ENCODE data around the gene ING3.

DNA sequence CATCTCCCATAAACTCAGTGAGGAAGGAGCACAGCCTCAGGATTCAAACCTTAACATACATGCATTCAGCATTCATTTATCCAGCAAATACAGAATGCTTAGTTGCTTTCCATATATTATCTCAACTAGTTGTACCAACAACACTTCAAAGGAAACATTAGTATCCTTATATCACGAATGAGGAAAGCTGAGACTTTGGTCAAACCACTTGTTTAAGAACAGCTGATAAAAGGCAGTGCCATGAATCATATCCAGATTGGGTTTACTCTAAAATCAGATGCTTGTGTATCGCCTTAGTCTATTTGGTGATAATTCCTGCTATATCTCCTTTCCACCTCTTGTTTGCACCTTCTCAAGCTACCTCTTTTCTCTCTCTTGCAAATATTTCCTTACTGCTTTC, 36.1 kb downstream of the ING3 start:
- TF ChIP-seq, protein P1, sequence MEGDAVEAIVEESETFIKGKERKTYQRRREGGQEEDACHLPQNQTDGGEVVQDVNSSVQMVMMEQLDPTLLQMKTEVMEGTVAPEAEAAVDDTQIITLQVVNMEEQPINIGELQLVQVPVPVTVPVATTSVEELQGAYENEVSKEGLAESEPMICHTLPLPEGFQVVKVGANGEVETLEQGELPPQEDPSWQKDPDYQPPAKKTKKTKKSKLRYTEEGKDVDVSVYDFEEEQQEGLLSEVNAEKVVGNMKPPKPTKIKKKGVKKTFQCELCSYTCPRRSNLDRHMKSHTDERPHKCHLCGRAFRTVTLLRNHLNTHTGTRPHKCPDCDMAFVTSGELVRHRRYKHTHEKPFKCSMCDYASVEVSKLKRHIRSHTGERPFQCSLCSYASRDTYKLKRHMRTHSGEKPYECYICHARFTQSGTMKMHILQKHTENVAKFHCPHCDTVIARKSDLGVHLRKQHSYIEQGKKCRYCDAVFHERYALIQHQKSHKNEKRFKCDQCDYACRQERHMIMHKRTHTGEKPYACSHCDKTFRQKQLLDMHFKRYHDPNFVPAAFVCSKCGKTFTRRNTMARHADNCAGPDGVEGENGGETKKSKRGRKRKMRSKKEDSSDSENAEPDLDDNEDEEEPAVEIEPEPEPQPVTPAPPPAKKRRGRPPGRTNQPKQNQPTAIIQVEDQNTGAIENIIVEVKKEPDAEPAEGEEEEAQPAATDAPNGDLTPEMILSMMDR (IDR thresholded peaks at IDR 0.05; ENCODE audit: low read depth, low read length, poor library complexity, severe bottlenecking), result no peak
- TF ChIP-seq EZH2phosphoT487 (IDR thresholded peaks at IDR 0.05; ENCODE audit: borderline replicate concordance, low read length), result no peak
